HepG2 (cell line): ENCODE measurements around the gene ALX4. TPM values are rescaled to one million over a fixed set of nuclear protein-coding genes. Genes with fewer than 3 reads are reported as not detected.

Experiments
- CC2D1A ChIP-seq: sonication (generic); formaldehyde crosslinking; IDR thresholded peaks from 2 replicates; pipeline ENCODE4 v1.8.1; 2023; ENCODE audit warnings: mild to moderate bottlenecking, missing genetic modification reagents
- EP300 ChIP-seq, 3 experiments: sonication (generic) in 1 of 3; formaldehyde crosslinking in 1 of 3; IDR thresholded peaks; 2 replicates each; pipeline versions ENCODE4 v1.5.1 to v1.6.1; 2011 to 2020; ENCODE audit warnings: low read depth in 2 of 3, low read length in 2 of 3, borderline replicate concordance in 1 of 3, improper control_type of control experiment in 1 of 3, mild to moderate bottlenecking in 1 of 3, missing genetic modification reagents in 1 of 3, moderate library complexity in 1 of 3
- ZNF44 ChIP-seq: sonication (generic); formaldehyde crosslinking; IDR thresholded peaks from 2 replicates; pipeline ENCODE4 v1.5.1; 2020; ENCODE audit warnings: mild to moderate bottlenecking, missing genetic modification reagents
- ZNF510 ChIP-seq: sonication (generic); formaldehyde crosslinking; IDR thresholded peaks from 2 replicates; pipeline ENCODE4 v1.4.0; 2020; ENCODE audit warnings: low read depth, mild to moderate bottlenecking, missing genetic modification reagents
- ZNF546 ChIP-seq: sonication (generic); formaldehyde crosslinking; conservative IDR thresholded peaks from 2 replicates; pipeline ENCODE4 v1.8.1; 2023; ENCODE audit warnings: mild to moderate bottlenecking, missing genetic modification reagents
- ZNF607 ChIP-seq: sonication (generic); formaldehyde crosslinking; IDR thresholded peaks from 2 replicates; pipeline ENCODE4 v1.5.1; 2020; ENCODE audit warnings: missing genetic modification reagents, mild to moderate bottlenecking, borderline replicate concordance
- polyA plus RNA-seq, 8 experiments: library from polyadenylated mRNA; depleted of rRNA in 3 of 8; stranded (reverse) in 7 of 8; unstranded in 1 of 8; fragments of >200 nt; fragmentation: Illumina TruSeq in 4 of 8; extraction: Trizol in 4 of 8; gene quantifications; 2 replicates each; pipeline versions ENCODE4 v1.2.1 to v1.2.3, GENCODE V29; 2011 to 2016; ENCODE audit warnings: low read depth in 4 of 8, missing spikeins in 1 of 8, mixed read lengths in 1 of 8; ENCODE audit not compliant: insufficient read depth in 1 of 8
- total RNA-seq, 5 experiments: library from RNA; depleted of rRNA; stranded (reverse); fragments of >200 nt; fragmentation: Illumina TruSeq; extraction: Trizol; gene quantifications; 2 replicates each; pipeline ENCODE4 v1.2.3, GENCODE V29; 2016; ENCODE audit warnings: low read depth in 1 of 5
- TF ChIP-seq, protein P1 (sequence below): sonication (generic); formaldehyde crosslinking; IDR thresholded peaks from 2 replicates; pipeline ENCODE4 v1.5.0; 2020; ENCODE audit warnings: mild to moderate bottlenecking, missing genetic modification reagents, borderline replicate concordance
- TF ChIP-seq, protein P2 (sequence below): sonication (generic); formaldehyde crosslinking; IDR thresholded peaks from 2 replicates; pipeline ENCODE4 v1.4.0; 2020; ENCODE audit warnings: missing genetic modification reagents
- TF ChIP-seq, protein P3 (sequence below): sonication (generic); formaldehyde crosslinking; IDR thresholded peaks from 2 replicates; pipeline ENCODE4 v1.4.0; 2020; ENCODE audit warnings: missing genetic modification reagents
- TF ChIP-seq, protein P4 (sequence below): sonication (generic); formaldehyde crosslinking; IDR thresholded peaks from 2 replicates; pipeline ENCODE4 v1.4.0; 2020; ENCODE audit warnings: missing genetic modification reagents, borderline replicate concordance

Gene ALX4
- total and polyA plus RNA-seq, 2 of the 13 experiments (the other 11 are each of a cell fraction or from before 2014, with no cell fraction given) = not detected

DNA sequence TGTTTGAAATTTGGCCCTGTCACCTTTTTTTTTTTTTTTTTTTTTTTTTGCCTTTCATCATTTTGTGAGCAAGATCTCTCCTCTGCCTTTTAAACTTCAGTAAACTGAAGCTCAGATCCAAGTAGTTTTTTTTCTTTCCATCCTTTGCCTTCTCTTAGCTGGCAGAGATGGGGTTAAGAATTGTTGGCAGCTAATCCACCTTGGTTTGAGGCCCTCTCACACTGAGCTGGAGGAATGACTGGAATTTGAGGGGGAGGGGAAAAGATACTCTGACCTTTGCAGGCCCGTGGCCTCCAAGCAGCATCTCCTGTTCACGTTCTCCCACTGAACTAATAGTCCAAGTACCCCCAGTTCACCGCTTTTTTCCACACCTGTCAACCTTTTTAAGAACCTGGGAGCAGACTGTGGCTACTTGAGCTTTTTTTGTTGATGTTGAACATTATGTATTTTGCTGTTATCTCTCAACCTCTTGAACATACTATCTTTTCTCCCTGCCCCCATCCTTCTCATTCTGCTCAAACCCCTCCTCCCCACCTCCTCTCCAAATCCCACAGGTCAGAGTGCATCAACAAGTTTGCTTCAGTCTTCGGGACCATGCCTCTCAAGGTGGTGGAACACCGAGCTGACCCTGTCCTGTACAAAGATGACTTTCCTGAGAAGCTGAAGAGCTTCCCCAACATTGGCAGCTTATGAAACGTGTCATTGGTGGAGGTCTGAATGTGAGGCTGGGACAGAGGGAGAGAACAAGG lies 66.2 kb downstream of the ALX4 start (continued):
- TF ChIP-seq, protein P1, sequence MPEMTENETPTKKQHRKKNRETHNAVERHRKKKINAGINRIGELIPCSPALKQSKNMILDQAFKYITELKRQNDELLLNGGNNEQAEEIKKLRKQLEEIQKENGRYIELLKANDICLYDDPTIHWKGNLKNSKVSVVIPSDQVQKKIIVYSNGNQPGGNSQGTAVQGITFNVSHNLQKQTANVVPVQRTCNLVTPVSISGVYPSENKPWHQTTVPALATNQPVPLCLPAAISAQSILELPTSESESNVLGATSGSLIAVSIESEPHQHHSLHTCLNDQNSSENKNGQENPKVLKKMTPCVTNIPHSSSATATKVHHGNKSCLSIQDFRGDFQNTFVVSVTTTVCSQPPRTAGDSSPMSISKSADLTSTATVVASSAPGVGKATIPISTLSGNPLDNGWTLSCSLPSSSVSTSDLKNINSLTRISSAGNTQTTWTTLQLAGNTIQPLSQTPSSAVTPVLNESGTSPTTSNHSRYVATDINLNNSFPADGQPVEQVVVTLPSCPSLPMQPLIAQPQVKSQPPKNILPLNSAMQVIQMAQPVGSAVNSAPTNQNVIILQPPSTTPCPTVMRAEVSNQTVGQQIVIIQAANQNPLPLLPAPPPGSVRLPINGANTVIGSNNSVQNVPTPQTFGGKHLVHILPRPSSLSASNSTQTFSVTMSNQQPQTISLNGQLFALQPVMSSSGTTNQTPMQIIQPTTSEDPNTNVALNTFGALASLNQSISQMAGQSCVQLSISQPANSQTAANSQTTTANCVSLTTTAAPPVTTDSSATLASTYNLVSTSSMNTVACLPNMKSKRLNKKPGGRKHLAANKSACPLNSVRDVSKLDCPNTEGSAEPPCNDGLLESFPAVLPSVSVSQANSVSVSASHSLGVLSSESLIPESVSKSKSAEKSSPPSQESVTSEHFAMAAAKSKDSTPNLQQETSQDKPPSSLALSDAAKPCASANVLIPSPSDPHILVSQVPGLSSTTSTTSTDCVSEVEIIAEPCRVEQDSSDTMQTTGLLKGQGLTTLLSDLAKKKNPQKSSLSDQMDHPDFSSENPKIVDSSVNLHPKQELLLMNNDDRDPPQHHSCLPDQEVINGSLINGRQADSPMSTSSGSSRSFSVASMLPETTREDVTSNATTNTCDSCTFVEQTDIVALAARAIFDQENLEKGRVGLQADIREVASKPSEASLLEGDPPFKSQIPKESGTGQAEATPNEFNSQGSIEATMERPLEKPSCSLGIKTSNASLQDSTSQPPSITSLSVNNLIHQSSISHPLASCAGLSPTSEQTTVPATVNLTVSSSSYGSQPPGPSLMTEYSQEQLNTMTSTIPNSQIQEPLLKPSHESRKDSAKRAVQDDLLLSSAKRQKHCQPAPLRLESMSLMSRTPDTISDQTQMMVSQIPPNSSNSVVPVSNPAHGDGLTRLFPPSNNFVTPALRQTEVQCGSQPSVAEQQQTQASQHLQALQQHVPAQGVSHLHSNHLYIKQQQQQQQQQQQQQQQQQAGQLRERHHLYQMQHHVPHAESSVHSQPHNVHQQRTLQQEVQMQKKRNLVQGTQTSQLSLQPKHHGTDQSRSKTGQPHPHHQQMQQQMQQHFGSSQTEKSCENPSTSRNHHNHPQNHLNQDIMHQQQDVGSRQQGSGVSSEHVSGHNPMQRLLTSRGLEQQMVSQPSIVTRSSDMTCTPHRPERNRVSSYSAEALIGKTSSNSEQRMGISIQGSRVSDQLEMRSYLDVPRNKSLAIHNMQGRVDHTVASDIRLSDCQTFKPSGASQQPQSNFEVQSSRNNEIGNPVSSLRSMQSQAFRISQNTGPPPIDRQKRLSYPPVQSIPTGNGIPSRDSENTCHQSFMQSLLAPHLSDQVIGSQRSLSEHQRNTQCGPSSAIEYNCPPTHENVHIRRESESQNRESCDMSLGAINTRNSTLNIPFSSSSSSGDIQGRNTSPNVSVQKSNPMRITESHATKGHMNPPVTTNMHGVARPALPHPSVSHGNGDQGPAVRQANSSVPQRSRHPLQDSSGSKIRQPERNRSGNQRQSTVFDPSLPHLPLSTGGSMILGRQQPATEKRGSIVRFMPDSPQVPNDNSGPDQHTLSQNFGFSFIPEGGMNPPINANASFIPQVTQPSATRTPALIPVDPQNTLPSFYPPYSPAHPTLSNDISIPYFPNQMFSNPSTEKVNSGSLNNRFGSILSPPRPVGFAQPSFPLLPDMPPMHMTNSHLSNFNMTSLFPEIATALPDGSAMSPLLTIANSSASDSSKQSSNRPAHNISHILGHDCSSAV (CRISPR knock-in tag) = no peak
- TF ChIP-seq, protein P2, sequence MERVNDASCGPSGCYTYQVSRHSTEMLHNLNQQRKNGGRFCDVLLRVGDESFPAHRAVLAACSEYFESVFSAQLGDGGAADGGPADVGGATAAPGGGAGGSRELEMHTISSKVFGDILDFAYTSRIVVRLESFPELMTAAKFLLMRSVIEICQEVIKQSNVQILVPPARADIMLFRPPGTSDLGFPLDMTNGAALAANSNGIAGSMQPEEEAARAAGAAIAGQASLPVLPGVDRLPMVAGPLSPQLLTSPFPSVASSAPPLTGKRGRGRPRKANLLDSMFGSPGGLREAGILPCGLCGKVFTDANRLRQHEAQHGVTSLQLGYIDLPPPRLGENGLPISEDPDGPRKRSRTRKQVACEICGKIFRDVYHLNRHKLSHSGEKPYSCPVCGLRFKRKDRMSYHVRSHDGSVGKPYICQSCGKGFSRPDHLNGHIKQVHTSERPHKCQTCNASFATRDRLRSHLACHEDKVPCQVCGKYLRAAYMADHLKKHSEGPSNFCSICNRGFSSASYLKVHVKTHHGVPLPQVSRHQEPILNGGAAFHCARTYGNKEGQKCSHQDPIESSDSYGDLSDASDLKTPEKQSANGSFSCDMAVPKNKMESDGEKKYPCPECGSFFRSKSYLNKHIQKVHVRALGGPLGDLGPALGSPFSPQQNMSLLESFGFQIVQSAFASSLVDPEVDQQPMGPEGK (CRISPR knock-in tag) = peak; percentile 45; the same call in 1 of the 2 replicates
- TF ChIP-seq, protein P3, sequence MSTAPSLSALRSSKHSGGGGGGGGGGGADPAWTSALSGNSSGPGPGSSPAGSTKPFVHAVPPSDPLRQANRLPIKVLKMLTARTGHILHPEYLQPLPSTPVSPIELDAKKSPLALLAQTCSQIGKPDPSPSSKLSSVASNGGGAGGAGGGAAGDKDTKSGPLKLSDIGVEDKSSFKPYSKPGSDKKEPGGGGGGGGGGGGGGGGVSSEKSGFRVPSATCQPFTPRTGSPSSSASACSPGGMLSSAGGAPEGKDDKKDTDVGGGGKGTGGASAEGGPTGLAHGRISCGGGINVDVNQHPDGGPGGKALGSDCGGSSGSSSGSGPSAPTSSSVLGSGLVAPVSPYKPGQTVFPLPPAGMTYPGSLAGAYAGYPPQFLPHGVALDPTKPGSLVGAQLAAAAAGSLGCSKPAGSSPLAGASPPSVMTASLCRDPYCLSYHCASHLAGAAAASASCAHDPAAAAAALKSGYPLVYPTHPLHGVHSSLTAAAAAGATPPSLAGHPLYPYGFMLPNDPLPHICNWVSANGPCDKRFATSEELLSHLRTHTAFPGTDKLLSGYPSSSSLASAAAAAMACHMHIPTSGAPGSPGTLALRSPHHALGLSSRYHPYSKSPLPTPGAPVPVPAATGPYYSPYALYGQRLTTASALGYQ (CRISPR knock-in tag) = no peak
- TF ChIP-seq ZNF546 (CRISPR knock-in tag) = no peak
- TF ChIP-seq ZNF510 (CRISPR knock-in tag) = no peak
- TF ChIP-seq ZNF44 (CRISPR knock-in tag) = no peak
- peak; percentile 34 to 75; a peak in 2 of 4 replicates for TF ChIP-seq EP300 (IDR thresholded peaks at IDR 0.05; ENCODE audit: low read depth in 2 of 2, low read length in 2 of 2)
- peak; percentile 59 for TF ChIP-seq EP300 (CRISPR knock-in tag; IDR thresholded peaks at IDR 0.05; ENCODE audit: borderline replicate concordance)
- TF ChIP-seq CC2D1A (CRISPR knock-in tag) = no peak
- TF ChIP-seq ZNF607 (CRISPR knock-in tag) = no peak
- TF ChIP-seq, protein P4, sequence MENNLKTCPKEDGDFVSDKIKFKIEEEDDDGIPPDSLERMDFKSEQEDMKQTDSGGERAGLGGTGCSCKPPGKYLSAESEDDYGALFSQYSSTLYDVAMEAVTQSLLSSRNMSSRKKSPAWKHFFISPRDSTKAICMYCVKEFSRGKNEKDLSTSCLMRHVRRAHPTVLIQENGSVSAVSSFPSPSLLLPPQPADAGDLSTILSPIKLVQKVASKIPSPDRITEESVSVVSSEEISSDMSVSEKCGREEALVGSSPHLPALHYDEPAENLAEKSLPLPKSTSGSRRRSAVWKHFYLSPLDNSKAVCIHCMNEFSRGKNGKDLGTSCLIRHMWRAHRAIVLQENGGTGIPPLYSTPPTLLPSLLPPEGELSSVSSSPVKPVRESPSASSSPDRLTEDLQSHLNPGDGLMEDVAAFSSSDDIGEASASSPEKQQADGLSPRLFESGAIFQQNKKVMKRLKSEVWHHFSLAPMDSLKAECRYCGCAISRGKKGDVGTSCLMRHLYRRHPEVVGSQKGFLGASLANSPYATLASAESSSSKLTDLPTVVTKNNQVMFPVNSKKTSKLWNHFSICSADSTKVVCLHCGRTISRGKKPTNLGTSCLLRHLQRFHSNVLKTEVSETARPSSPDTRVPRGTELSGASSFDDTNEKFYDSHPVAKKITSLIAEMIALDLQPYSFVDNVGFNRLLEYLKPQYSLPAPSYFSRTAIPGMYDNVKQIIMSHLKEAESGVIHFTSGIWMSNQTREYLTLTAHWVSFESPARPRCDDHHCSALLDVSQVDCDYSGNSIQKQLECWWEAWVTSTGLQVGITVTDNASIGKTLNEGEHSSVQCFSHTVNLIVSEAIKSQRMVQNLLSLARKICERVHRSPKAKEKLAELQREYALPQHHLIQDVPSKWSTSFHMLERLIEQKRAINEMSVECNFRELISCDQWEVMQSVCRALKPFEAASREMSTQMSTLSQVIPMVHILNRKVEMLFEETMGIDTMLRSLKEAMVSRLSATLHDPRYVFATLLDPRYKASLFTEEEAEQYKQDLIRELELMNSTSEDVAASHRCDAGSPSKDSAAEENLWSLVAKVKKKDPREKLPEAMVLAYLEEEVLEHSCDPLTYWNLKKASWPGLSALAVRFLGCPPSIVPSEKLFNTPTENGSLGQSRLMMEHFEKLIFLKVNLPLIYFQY (CRISPR knock-in tag) = no peak
